Loucy (cell line): ENCODE results near the gene SLAMF6.

Experiments used
- EZH2phosphoT487 ChIP-seq: fragments of 200-600 bp; IDR thresholded peaks from 2 replicates; pipeline ENCODE4 v1.6.1; 2018; ENCODE audit warnings: antibody characterized with exemption, mild to moderate bottlenecking, moderate library complexity, borderline replicate concordance
- TF ChIP-seq, protein P1 (sequence below): fragments of 200-600 bp; sonication (generic); conservative IDR thresholded peaks from 2 replicates; pipeline ENCODE4 v1.5.1; 2014; ENCODE audit warnings: mild to moderate bottlenecking, antibody characterized with exemption, low read length

DNA sequence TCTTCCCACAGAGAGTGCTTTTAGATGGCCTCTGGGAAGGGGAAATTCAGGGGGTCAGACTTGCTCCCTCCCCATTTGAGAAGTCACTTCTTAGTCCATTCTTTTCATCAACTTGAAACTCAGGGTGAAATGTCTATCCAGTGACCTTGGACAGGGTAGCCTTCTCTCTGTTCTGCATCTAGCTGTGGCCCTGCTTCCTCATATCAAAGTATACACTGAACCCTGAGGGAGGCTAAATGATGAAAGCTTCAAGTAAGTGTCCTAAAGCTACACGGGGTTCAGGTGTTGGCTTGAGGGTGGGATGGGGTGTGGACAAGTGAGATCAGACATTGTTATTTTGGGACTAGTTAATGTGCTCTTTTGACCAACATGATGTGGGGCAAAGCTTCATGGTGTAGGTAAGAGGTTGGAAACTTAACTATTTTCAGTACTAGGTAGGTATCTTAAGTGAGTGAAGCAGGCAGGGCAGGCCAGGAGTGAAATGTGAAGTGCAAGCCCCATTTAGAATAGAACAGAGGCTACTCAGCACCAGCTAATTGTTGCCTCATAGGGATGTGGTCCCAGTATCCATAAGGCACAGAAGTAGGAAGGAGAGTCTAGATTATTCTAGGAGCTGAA lies 41.0 kb downstream of the SLAMF6 start:
- TF ChIP-seq, protein P1, sequence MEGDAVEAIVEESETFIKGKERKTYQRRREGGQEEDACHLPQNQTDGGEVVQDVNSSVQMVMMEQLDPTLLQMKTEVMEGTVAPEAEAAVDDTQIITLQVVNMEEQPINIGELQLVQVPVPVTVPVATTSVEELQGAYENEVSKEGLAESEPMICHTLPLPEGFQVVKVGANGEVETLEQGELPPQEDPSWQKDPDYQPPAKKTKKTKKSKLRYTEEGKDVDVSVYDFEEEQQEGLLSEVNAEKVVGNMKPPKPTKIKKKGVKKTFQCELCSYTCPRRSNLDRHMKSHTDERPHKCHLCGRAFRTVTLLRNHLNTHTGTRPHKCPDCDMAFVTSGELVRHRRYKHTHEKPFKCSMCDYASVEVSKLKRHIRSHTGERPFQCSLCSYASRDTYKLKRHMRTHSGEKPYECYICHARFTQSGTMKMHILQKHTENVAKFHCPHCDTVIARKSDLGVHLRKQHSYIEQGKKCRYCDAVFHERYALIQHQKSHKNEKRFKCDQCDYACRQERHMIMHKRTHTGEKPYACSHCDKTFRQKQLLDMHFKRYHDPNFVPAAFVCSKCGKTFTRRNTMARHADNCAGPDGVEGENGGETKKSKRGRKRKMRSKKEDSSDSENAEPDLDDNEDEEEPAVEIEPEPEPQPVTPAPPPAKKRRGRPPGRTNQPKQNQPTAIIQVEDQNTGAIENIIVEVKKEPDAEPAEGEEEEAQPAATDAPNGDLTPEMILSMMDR = no peak
- no peak for TF ChIP-seq EZH2phosphoT487
